ENCODE data around the gene NEURL3.

NEURL3 gene

DNA sequence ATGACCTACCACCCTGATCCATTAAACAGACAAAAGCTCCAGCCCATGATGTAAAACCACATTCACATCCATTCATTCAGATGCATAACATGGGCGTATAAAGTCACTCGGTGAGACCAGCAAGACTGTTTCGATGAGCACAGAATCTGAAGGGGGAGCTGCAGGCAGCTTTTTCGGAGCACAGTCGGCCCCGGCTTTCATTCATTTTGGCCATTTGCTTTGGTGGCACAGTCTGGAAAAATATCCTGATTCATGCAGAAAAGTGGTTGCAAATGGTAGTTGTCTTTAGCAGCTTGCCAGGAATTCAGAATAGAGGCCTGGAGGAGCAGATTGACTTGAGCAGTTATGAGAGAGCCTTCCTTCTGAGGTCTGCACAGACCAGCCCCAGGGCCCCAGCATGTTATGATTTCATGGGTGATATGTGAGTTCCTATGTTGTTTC lies 42.6 kb upstream of the NEURL3 start:
- TF ChIP-seq POLR2A (IDR thresholded peaks at IDR 0.05; ENCODE audit: extremely low read depth, insufficient read length) (no peak), MYC (IDR thresholded peaks at IDR 0.05; ENCODE audit: low read depth, low read length) (no peak)
- TF ChIP-seq, protein P1, sequence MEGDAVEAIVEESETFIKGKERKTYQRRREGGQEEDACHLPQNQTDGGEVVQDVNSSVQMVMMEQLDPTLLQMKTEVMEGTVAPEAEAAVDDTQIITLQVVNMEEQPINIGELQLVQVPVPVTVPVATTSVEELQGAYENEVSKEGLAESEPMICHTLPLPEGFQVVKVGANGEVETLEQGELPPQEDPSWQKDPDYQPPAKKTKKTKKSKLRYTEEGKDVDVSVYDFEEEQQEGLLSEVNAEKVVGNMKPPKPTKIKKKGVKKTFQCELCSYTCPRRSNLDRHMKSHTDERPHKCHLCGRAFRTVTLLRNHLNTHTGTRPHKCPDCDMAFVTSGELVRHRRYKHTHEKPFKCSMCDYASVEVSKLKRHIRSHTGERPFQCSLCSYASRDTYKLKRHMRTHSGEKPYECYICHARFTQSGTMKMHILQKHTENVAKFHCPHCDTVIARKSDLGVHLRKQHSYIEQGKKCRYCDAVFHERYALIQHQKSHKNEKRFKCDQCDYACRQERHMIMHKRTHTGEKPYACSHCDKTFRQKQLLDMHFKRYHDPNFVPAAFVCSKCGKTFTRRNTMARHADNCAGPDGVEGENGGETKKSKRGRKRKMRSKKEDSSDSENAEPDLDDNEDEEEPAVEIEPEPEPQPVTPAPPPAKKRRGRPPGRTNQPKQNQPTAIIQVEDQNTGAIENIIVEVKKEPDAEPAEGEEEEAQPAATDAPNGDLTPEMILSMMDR (IDR thresholded peaks at IDR 0.05; ENCODE audit: low read depth, low read length): no peak
- no peak overlapping the region for H3K4me3 ChIP-seq (ENCODE audit: low read depth, low read length)
- DNase-seq (ENCODE audit: low read depth): no peak

DNA sequence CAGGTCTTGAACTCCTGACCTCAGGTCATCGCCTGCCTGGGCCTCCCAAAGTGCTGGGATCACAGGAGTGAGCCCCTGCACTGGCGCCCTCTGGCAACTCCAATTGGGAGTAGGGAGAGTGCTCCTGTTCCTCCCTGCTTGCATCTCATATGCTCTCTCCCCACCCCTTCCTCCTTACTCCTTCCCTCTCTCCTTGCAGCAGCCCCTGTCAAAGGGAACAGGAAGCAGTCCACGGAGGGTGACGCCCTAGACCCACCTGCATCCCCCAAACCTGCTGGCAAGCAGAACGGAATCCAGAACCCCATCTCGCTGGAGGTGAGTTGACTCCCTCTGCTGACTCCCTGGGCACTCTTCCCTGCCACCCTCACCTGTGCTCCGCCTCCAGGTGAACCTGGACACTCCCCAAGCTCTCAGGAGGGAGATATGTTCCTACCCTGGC lies 42.1 kb upstream of the NEURL3 start:
- TF ChIP-seq, protein P1 (IDR thresholded peaks at IDR 0.05; ENCODE audit: low read depth, low read length): no peak
- TF ChIP-seq, protein P2, sequence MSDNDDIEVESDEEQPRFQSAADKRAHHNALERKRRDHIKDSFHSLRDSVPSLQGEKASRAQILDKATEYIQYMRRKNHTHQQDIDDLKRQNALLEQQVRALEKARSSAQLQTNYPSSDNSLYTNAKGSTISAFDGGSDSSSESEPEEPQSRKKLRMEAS (IDR thresholded peaks at IDR 0.05; ENCODE audit: low read depth, low read length): no peak
- TF ChIP-seq MYC (IDR thresholded peaks at IDR 0.05; ENCODE audit: low read depth, low read length) (no peak), POLR2A (IDR thresholded peaks at IDR 0.05; ENCODE audit: extremely low read depth, insufficient read length) (no peak)
- no peak for DNase-seq (ENCODE audit: low read depth)

DNA sequence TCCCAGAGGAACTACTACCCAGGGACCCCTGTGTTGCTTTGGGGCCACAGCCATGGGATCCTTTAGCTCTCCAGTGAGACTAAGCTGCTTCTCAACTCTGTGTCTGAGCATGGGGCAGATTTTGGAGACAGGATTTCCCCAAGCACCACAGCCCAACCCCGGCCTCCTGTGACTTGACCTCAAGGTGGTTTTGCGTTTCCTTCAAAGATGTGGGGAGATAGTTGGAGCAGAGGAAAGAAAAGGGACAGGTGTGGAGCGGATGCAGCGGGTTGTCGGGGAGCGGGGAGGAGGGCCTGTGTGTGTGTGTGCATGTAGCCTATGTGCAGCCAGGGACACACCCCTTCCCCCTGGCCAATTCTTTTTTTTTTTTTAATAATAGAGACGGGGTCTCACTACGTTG lies 41.6 kb upstream of the NEURL3 start:
- DNase-seq (ENCODE audit: low read depth): no peak
- no peak for TF ChIP-seq POLR2A (IDR thresholded peaks at IDR 0.05; ENCODE audit: extremely low read depth, insufficient read length)
- TF ChIP-seq, protein P2 (IDR thresholded peaks at IDR 0.05; ENCODE audit: low read depth, low read length): no peak
- TF ChIP-seq, protein P1 (IDR thresholded peaks at IDR 0.05; ENCODE audit: low read depth, low read length): no peak
- TF ChIP-seq MYC (IDR thresholded peaks at IDR 0.05; ENCODE audit: low read depth, low read length): no peak
- H3K4me3 ChIP-seq (ENCODE audit: low read depth, low read length): no peak overlapping the region

More for the DNA sequence above, 42.1 kb upstream of the NEURL3 start:
- no peak overlapping the region for H3K4me3 ChIP-seq (ENCODE audit: low read depth, low read length)

DNA sequence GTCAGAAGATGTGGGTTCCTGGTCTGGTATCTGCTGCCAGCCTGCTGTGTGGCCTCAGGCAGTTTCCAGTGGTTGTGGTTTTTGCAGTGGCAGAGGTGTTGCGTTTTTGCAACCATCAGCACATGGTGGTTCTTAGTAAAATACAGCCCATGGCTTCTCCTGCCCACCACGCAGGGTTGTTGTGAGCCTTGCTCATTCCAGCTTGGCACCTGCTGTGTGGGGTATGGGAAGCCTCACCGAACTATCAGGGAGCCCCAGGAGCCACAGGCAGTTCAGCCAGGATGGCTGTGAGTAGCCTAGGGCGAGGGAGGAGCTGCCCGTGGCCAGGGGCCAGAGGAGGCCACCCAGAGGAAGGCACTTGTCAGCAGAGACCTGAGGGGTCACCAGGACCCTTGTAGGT lies 41.2 kb upstream of the NEURL3 start:
- no peak for DNase-seq (ENCODE audit: low read depth)
- TF ChIP-seq POLR2A (IDR thresholded peaks at IDR 0.05; ENCODE audit: extremely low read depth, insufficient read length) (no peak), MYC (IDR thresholded peaks at IDR 0.05; ENCODE audit: low read depth, low read length) (no peak)
- TF ChIP-seq, protein P2 (IDR thresholded peaks at IDR 0.05; ENCODE audit: low read depth, low read length): no peak
- TF ChIP-seq, protein P1 (IDR thresholded peaks at IDR 0.05; ENCODE audit: low read depth, low read length): no peak
- no peak overlapping the region for H3K4me3 ChIP-seq (ENCODE audit: low read depth, low read length)

DNA sequence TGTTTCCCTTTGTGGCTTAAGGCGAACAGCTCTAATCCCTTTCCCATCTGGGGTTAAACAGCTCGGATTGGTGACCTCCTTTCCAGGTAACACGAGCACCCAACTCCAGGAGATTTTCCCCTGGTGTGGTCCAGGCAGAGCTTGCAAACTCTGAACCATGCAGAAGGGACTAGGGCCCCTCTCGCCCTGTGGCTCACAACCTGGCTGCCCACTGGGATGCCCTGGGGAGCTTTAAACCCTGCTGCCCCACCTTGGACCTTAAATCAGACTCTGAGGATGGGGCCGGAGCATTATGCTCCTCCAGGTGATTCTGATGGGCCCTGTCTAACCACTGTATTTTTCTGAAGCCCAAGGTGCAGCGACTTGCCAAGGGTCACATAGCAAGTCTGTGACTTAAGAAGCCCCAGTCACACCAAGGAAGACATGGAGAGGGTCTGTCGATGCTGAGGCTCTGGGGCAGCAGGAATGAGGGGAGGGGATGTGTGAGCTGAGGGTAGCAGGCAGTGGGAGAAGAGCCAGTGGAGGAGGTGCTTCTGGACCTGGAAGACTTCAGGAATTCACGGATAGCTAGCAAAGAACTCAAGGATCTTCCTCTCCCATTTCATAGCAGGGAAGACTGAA lies 37.3 kb upstream of the NEURL3 start:
- no peak for DNase-seq (ENCODE audit: low read depth)
- H3K4me3 ChIP-seq (ENCODE audit: low read depth, low read length): no peak overlapping the region
- TF ChIP-seq POLR2A (IDR thresholded peaks at IDR 0.05; ENCODE audit: extremely low read depth, insufficient read length): no peak
- TF ChIP-seq, protein P1 (IDR thresholded peaks at IDR 0.05; ENCODE audit: low read depth, low read length): no peak
- TF ChIP-seq, protein P2 (IDR thresholded peaks at IDR 0.05; ENCODE audit: low read depth, low read length): no peak
- TF ChIP-seq MYC (IDR thresholded peaks at IDR 0.05; ENCODE audit: low read depth, low read length): no peak
